MM.1S (cell line): ENCODE results near the gene FGGY.

Experiments used
- EZH2 ChIP-seq: fragments of 300-600 bp; sonication (generic); optimal IDR thresholded peaks from 2 replicates; pipeline ENCODE3; 2017; ENCODE audit warnings: low read depth, mild to moderate bottlenecking, antibody characterized with exemption, low read length, mixed read lengths
- TF ChIP-seq, protein P1 (sequence below): fragments of 300-600 bp; sonication (generic); IDR thresholded peaks from 2 replicates; pipeline ENCODE4 v1.5.1; 2016; ENCODE audit warnings: antibody characterized with exemption, low read length, mixed read lengths

DNA sequence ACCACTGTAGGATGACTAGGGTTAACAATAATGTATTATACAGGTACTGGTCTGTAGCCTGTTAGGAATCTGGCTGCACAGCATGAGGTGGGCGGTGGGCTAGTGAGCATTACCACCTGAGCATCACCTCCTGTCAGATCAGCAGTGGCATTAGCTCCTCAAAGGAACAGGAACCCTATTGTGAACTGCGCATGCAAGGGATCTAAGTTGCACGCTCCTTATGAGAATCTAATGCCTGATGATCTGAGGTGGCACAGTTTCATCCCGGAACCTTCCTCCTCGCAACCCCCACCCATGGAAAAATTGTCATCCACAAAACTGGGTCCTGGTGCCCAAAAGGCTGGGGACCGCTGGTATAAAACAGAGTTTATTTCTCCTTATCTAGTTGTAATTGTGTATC is 147.6 kb downstream of the FGGY start:
- TF ChIP-seq, protein P1, sequence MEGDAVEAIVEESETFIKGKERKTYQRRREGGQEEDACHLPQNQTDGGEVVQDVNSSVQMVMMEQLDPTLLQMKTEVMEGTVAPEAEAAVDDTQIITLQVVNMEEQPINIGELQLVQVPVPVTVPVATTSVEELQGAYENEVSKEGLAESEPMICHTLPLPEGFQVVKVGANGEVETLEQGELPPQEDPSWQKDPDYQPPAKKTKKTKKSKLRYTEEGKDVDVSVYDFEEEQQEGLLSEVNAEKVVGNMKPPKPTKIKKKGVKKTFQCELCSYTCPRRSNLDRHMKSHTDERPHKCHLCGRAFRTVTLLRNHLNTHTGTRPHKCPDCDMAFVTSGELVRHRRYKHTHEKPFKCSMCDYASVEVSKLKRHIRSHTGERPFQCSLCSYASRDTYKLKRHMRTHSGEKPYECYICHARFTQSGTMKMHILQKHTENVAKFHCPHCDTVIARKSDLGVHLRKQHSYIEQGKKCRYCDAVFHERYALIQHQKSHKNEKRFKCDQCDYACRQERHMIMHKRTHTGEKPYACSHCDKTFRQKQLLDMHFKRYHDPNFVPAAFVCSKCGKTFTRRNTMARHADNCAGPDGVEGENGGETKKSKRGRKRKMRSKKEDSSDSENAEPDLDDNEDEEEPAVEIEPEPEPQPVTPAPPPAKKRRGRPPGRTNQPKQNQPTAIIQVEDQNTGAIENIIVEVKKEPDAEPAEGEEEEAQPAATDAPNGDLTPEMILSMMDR = no peak
- TF ChIP-seq EZH2 = no peak
